HepG2 (cell line): Measurements from ENCODE around the gene TEX19. TPM values are rescaled to one million over a fixed set of nuclear protein-coding genes. Genes with fewer than 3 reads are reported as not detected.

Experiments
- CTCF ChIP-seq: sonication (generic); formaldehyde crosslinking; IDR thresholded peaks from 2 replicates; pipeline ENCODE4 v1.5.0; 2020; ENCODE audit warnings: mild to moderate bottlenecking, missing genetic modification reagents, moderate library complexity
- DPF2 ChIP-seq: sonication (generic); formaldehyde crosslinking; IDR thresholded peaks from 2 replicates; pipeline ENCODE4 v1.4.0; 2020; ENCODE audit warnings: mild to moderate bottlenecking, low read depth, missing genetic modification reagents, borderline replicate concordance
- HIVEP1 ChIP-seq: sonication (generic); formaldehyde crosslinking; IDR thresholded peaks from 2 replicates; pipeline ENCODE4 v1.4.0; 2020; ENCODE audit warnings: mild to moderate bottlenecking, missing genetic modification reagents
- NFAT5 ChIP-seq: sonication (generic); formaldehyde crosslinking; IDR thresholded peaks from 2 replicates; pipeline ENCODE4 v1.4.0; 2020; ENCODE audit warnings: missing genetic modification reagents
- PATZ1 ChIP-seq: sonication (generic); formaldehyde crosslinking; IDR thresholded peaks from 2 replicates; pipeline ENCODE4 v1.4.0; 2020; ENCODE audit warnings: missing genetic modification reagents
- PHF8 ChIP-seq: sonication (generic); formaldehyde crosslinking; IDR thresholded peaks from 2 replicates; pipeline ENCODE4 v1.5.0; 2020; ENCODE audit warnings: missing genetic modification reagents
- SMC3 ChIP-seq: IDR thresholded peaks from 2 replicates; pipeline ENCODE4 v1.6.1; 2011; ENCODE audit warnings: low read length, improper control_type of control experiment
- SNAI1 ChIP-seq: sonication (generic); formaldehyde crosslinking; IDR thresholded peaks from 2 replicates; pipeline ENCODE4 v1.5.0; 2020; ENCODE audit warnings: mild to moderate bottlenecking, missing genetic modification reagents, borderline replicate concordance
- STAG1 ChIP-seq: sonication (generic); formaldehyde crosslinking; IDR thresholded peaks from 2 replicates; pipeline ENCODE4 v1.4.0; 2020; ENCODE audit warnings: missing genetic modification reagents
- ZBTB43 ChIP-seq: sonication (generic); formaldehyde crosslinking; conservative IDR thresholded peaks from 2 replicates; pipeline ENCODE4 v1.4.0; 2020; ENCODE audit warnings: missing genetic modification reagents
- ZFP1 ChIP-seq: IDR thresholded peaks from 2 replicates; pipeline ENCODE4 v1.6.1; 2016
- ZNF274 ChIP-seq: sonication (generic); formaldehyde crosslinking; IDR thresholded peaks from 2 replicates; pipeline ENCODE4 v1.5.1; 2020; ENCODE audit warnings: mild to moderate bottlenecking, missing genetic modification reagents
- ZNF512 ChIP-seq: sonication (generic); formaldehyde crosslinking; IDR thresholded peaks from 2 replicates; pipeline ENCODE4 v1.4.0; 2020; ENCODE audit warnings: mild to moderate bottlenecking, missing genetic modification reagents
- ZNF546 ChIP-seq: sonication (generic); formaldehyde crosslinking; conservative IDR thresholded peaks from 2 replicates; pipeline ENCODE4 v1.8.1; 2023; ENCODE audit warnings: mild to moderate bottlenecking, missing genetic modification reagents
- ZNF678 ChIP-seq: sonication (generic); formaldehyde crosslinking; IDR thresholded peaks from 2 replicates; pipeline ENCODE4 v1.4.0; 2020; ENCODE audit warnings: mild to moderate bottlenecking, missing genetic modification reagents
- ZNF7 ChIP-seq: IDR thresholded peaks from 2 replicates; pipeline ENCODE4 v1.6.1; 2016; ENCODE audit warnings: missing biosample characterization, missing genetic modification reagents
- polyA plus RNA-seq, 8 experiments: library from polyadenylated mRNA; depleted of rRNA in 3 of 8; stranded (reverse) in 7 of 8; unstranded in 1 of 8; fragments of >200 nt; fragmentation: Illumina TruSeq in 4 of 8; extraction: Trizol in 4 of 8; gene quantifications; 2 replicates each; pipeline versions ENCODE4 v1.2.1 to v1.2.3, GENCODE V29; 2011 to 2016; ENCODE audit warnings: low read depth in 4 of 8, missing spikeins in 1 of 8, mixed read lengths in 1 of 8; ENCODE audit not compliant: insufficient read depth in 1 of 8
- total RNA-seq, 5 experiments: library from RNA; depleted of rRNA; stranded (reverse); fragments of >200 nt; fragmentation: Illumina TruSeq; extraction: Trizol; gene quantifications; 2 replicates each; pipeline ENCODE4 v1.2.3, GENCODE V29; 2016; ENCODE audit warnings: low read depth in 1 of 5

The TEX19 gene
- total and polyA plus RNA-seq, 2 of the 13 experiments (the other 11 are each of a cell fraction or from before 2014, with no cell fraction given): 1.3 to 6.0 TPM

GRCh38 chr17:82350182-82351030 lies 8.6 kb upstream of the TEX19 start (continued):
- no peak for TF ChIP-seq PATZ1 (CRISPR knock-in tag)
- TF ChIP-seq ZBTB43 (CRISPR knock-in tag): no peak
- TF ChIP-seq ZNF7 (CRISPR knock-in tag): no peak
- peak; percentile 56 for TF ChIP-seq CTCF (CRISPR knock-in tag)
- no peak for TF ChIP-seq SMC3
- peak; percentile 41 for TF ChIP-seq STAG1 (CRISPR knock-in tag)
- no peak for TF ChIP-seq ZFP1 (CRISPR knock-in tag)
- TF ChIP-seq ZNF512: no peak
- 0 out of 2 replicates have a peak, but pooled peaks have one; percentile 2 for TF ChIP-seq PHF8 (CRISPR knock-in tag)
- TF ChIP-seq ZNF678: no peak
- 0 out of 2 replicates have a peak, but pooled peaks have one; percentile 48 for TF ChIP-seq SNAI1 (CRISPR knock-in tag)
- no peak for TF ChIP-seq ZNF546 (CRISPR knock-in tag)
- TF ChIP-seq DPF2 (CRISPR knock-in tag): no peak
- TF ChIP-seq HIVEP1: no peak
- 0 out of 2 replicates have a peak, but pooled peaks have one; percentile 21 for TF ChIP-seq NFAT5 (CRISPR knock-in tag)
- TF ChIP-seq ZNF274 (CRISPR knock-in tag): 0 out of 2 replicates have a peak, but pooled peaks have one; percentile 25
